A673 (cell line): Measurements from ENCODE around the gene FLCN.

Experiments
- CTCF ChIP-seq: fragments of 300-800, 200-600 bp; sonication (generic); conservative IDR thresholded peaks from 2 replicates; pipeline ENCODE4 v1.5.1; 2017; ENCODE audit warnings: low read depth, mild to moderate bottlenecking, antibody characterized with exemption, low read length, moderate library complexity, mixed read lengths
- EZH2 ChIP-seq: fragments of 200-600 bp; sonication (generic); IDR thresholded peaks from 2 replicates; pipeline ENCODE4 v1.6.1; 2017; ENCODE audit warnings: borderline replicate concordance, low read depth, mild to moderate bottlenecking, mixed read lengths, antibody characterized with exemption, low read length; ENCODE audit not compliant: poor library complexity, severe bottlenecking

- TF ChIP-seq CTCF (no peak), EZH2 (no peak)
Measured at GRCh38 chr17:17216236-17216635, 20.7 kb downstream of the FLCN start.
